Endothelial cell (in vitro differentiated cells): ENCODE results near the gene BMPR1B. TPM values are rescaled to one million over a fixed set of nuclear protein-coding genes. Genes with fewer than 3 reads are reported as not detected.

Source experiments
- DNase-seq: peaks from one replicate; pipeline ENCODE4 v3.0.0; 2021; ENCODE audit warnings: low spot score
- H3K27ac Mint-ChIP-seq: one replicate; pipeline ENCODE4 v1.8.0; 2021; ENCODE audit warnings: mixed read lengths, inconsistent platforms; ENCODE audit not compliant: unreplicated experiment
- H3K27me3 Mint-ChIP-seq: one replicate; pipeline ENCODE4 v1.8.0; 2021; ENCODE audit warnings: mild to moderate bottlenecking, moderate library complexity, mixed read lengths, inconsistent platforms; ENCODE audit not compliant: unreplicated experiment
- H3K36me3 Mint-ChIP-seq: one replicate; pipeline ENCODE4 v1.8.0; 2021; ENCODE audit warnings: mild to moderate bottlenecking, low read depth, mixed read lengths, inconsistent platforms; ENCODE audit not compliant: unreplicated experiment
- H3K4me1 Mint-ChIP-seq: one replicate; pipeline ENCODE4 v1.8.0; 2021; ENCODE audit warnings: mild to moderate bottlenecking, mixed read lengths, inconsistent platforms; ENCODE audit not compliant: unreplicated experiment
- H3K4me3 Mint-ChIP-seq: one replicate; pipeline ENCODE4 v1.8.0; 2021; ENCODE audit warnings: mild to moderate bottlenecking, mixed read lengths, inconsistent platforms; ENCODE audit not compliant: unreplicated experiment
- H3K9me3 Mint-ChIP-seq: one replicate; pipeline ENCODE4 v1.8.0; 2021; ENCODE audit warnings: mixed read lengths, inconsistent platforms; ENCODE audit not compliant: unreplicated experiment
- total RNA-seq: library from RNA; stranded (reverse); fragmentation: NEBNext Ultra II Directional; extraction: Animal tissue kit (Norgen Biotek cat#: 25700); gene quantifications from one replicate; pipeline ENCODE4 v1.2.1, GENCODE V29; 2021; ENCODE audit not compliant: unreplicated experiment
- TF ChIP-seq, protein P1 (sequence below): fragments of 200-600 bp; sonication (generic); IDR thresholded peaks from one replicate; pipeline ENCODE4 v1.5.0; 2021; ENCODE audit warnings: antibody characterized with exemption; ENCODE audit not compliant: unreplicated experiment

Gene BMPR1B
- total RNA-seq, 1 donor from 2014 or later: 5.4 TPM

DNA sequence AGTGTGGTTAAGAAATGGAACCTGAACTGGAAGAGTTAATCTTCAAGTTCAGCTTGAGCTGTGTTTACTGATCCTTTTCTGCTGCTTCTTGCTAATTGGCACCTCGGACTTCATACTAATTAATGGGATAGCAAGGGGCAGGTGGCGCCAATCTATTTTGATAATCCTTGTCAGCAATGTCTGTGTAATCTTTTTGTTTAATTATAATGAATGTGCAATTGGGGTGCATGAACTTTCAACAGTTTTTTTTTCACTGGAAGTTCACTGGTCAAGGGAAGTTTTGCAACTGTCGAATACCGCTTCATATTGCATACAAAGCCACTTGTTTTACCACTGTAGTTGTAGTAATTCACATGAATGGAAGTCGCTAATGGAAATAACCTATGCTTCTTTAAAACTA, 261.0 kb downstream of the BMPR1B start:
- Mint-ChIP-seq H3K4me1 (peaks cover 16% of the 10 kb centered on the region), H3K36me3 (no peaks in the 10 kb centered on the region), H3K27ac (no peak overlapping the region), H3K4me3 (no peak overlapping the region), H3K9me3 (no peaks in the 10 kb centered on the region), H3K27me3 (no peaks in the 10 kb centered on the region)
- DNase-seq: no peak
- TF ChIP-seq, protein P1, sequence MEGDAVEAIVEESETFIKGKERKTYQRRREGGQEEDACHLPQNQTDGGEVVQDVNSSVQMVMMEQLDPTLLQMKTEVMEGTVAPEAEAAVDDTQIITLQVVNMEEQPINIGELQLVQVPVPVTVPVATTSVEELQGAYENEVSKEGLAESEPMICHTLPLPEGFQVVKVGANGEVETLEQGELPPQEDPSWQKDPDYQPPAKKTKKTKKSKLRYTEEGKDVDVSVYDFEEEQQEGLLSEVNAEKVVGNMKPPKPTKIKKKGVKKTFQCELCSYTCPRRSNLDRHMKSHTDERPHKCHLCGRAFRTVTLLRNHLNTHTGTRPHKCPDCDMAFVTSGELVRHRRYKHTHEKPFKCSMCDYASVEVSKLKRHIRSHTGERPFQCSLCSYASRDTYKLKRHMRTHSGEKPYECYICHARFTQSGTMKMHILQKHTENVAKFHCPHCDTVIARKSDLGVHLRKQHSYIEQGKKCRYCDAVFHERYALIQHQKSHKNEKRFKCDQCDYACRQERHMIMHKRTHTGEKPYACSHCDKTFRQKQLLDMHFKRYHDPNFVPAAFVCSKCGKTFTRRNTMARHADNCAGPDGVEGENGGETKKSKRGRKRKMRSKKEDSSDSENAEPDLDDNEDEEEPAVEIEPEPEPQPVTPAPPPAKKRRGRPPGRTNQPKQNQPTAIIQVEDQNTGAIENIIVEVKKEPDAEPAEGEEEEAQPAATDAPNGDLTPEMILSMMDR: no peak

DNA sequence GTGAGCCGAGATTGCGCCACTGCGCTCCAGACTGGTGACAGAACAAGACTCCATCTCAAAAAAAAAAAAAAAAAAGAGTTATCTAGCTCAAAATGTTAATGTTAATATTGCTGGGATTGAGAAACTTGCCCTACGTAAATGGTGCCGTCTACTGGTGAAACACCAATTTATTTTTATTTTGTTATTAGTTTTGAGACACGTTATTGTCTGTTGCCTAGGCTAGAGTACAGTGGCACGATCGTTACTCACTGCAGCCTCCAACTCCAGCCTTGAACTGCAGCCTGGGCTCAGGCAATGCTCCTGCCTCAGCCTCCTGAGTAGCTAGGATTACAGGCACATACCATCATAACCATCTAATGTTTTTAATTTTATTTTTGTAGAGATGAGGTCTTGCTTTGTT, 262.8 kb downstream of the BMPR1B start:
- DNase-seq: no peak
- TF ChIP-seq, protein P1: no peak
- no peaks in the 10 kb centered on the region for H3K27me3 Mint-ChIP-seq
- no peak overlapping the region for H3K27ac Mint-ChIP-seq
- no peaks in the 10 kb centered on the region for H3K9me3 Mint-ChIP-seq
- H3K4me1 Mint-ChIP-seq: peaks cover 16% of the 10 kb centered on the region
- no peaks in the 10 kb centered on the region for H3K36me3 Mint-ChIP-seq
- H3K4me3 Mint-ChIP-seq: no peak overlapping the region

DNA sequence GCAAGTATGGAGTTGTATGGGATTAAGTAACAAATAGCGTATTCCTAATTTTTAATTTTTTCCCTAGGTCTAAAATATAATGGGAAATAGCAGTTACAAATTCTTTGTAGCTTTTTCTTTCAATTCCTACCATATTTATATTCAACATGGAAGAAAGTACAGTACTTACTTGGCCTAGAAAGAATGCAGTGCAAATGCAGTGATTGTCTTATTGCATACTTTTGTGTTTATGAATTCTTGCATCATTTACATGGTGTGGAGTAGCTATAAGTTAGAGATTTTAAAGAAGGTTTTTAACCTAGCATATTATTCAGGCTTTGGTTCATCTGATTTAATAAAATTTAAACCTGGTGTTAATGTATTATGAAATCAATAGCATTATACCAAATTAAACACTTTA, 263.3 kb downstream of the BMPR1B start:
- no peaks in the 10 kb centered on the region for H3K36me3 Mint-ChIP-seq

DNA sequence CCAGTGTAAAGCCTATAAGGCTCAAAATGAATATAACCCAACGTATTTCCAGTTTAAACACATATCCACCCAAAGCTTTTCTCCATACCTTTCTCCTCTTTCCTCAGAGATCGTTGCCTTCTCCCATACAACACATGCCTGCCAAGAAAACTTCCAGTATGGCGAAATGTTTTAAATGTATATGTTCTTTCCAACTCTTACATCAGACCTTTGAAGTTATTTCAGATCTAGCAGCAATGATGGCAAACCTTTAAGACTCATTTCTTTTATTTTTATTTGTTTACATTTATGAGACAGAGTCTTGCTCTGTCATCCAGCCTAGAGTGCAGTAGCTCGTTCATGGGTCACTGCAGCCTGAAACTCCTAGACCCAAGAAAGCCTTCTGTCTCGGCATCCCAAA, 265.4 kb downstream of the BMPR1B start:
- DNase-seq: no peak
- Mint-ChIP-seq H3K27ac (no peak overlapping the region), H3K4me3 (no peak overlapping the region), H3K4me1 (peaks cover 7% of the 10 kb centered on the region), H3K9me3 (no peaks in the 10 kb centered on the region), H3K36me3 (no peaks in the 10 kb centered on the region), H3K27me3 (no peaks in the 10 kb centered on the region)
- TF ChIP-seq, protein P1: no peak

More for the DNA sequence above, 263.3 kb downstream of the BMPR1B start:
- Mint-ChIP-seq H3K9me3 (no peaks in the 10 kb centered on the region), H3K4me1 (peaks cover 16% of the 10 kb centered on the region), H3K27ac (no peak overlapping the region), H3K4me3 (no peak overlapping the region), H3K27me3 (no peaks in the 10 kb centered on the region)
- TF ChIP-seq, protein P1: no peak
- DNase-seq: no peak

DNA sequence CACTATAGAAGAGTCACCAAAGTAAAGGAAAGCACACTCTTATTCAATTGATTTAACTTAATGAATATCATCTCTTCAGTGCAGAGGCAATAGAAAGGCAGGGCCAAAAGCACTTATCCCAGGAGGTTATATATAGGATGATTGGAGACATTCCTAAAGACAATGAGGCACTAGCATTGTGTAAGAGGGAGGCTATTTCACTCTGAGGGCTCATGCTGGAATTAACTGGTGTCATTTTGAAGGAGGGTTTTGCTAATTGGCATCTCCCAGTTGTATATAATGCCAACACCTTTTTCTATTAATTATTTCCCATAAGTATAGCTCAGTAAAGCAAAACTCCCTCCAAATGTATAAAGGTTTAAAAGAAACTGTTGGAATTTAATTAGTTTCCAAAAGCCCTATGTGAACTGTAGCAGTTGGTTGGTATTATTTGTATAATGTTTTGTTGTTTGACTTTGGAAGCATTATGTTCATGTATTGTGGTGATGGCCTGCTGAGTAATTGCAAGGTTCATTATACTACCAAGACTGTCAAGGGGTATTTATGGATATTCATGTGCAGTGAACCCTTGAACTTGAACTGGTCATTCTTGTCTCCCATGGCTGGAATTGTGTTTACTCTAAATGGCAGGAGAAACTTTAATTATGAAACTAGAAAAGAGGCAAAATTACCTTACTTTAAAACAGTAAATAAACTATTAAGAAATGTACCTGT, 270.3 kb downstream of the BMPR1B start:
- H3K4me1 Mint-ChIP-seq: no peaks in the 10 kb centered on the region
- H3K9me3 Mint-ChIP-seq: no peaks in the 10 kb centered on the region
- TF ChIP-seq, protein P1: no peak
- DNase-seq: no peak
- H3K36me3 Mint-ChIP-seq: no peaks in the 10 kb centered on the region
- H3K4me3 Mint-ChIP-seq: no peak overlapping the region
- no peaks in the 10 kb centered on the region for H3K27me3 Mint-ChIP-seq
- H3K27ac Mint-ChIP-seq: no peak overlapping the region
